HG02973 (cell line): ENCODE measurements around the gene TMEM150A.
"Not testable (repeated sequence)": the region's sequence is repeated elsewhere in the genome, so short reads cannot be mapped to it uniquely, and the experiment has no call there.

Experiments
- ATAC-seq: cut with Tn5 transposase; IDR thresholded peaks from one replicate; pipeline ENCODE4 v1.9.1; 2021; ENCODE audit warnings: moderate library complexity; ENCODE audit not compliant: unreplicated experiment

The TMEM150A gene

GRCh38 chr2:85611705-85612587 is 9.4 kb upstream of the TMEM150A start, which contains the start of gene C2orf68:
C2orf68 (minus strand) TSS chr2:85612066; CDS start chr2:85611984, 82 bp downstream.
- ATAC-seq, result peak; percentile 65

DNA sequence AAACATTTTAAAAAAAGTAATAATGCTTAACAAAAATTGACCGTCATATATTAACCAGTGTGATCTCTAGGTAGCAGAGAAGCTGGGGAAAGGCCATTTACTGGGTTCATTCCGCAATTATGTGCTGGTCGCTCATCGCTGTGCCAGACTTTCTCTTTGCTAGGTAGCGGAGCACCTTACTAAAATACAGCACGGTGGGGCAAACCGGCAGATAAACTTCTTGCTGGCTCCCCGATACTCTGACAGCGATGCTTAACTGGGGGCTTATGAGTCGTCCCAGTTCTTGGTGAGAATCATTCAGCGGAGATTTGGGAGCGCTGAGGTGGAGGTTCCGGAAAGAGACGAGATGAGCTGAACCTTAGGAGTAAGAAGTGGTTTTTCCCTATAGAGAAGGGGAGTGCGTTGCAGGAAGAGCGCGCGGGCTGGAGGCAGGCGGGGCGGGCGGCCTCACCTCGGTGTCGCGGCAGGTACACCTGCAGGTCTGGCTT is 8.8 kb upstream of the TMEM150A start:
- ATAC-seq, result no peak

GRCh38 chr2:85607268-85608215 is 5.0 kb upstream of the TMEM150A start:
- no peak for ATAC-seq

GRCh38 chr2:85606116-85606455 is 3.6 kb upstream of the TMEM150A start:
- no peak for ATAC-seq

DNA sequence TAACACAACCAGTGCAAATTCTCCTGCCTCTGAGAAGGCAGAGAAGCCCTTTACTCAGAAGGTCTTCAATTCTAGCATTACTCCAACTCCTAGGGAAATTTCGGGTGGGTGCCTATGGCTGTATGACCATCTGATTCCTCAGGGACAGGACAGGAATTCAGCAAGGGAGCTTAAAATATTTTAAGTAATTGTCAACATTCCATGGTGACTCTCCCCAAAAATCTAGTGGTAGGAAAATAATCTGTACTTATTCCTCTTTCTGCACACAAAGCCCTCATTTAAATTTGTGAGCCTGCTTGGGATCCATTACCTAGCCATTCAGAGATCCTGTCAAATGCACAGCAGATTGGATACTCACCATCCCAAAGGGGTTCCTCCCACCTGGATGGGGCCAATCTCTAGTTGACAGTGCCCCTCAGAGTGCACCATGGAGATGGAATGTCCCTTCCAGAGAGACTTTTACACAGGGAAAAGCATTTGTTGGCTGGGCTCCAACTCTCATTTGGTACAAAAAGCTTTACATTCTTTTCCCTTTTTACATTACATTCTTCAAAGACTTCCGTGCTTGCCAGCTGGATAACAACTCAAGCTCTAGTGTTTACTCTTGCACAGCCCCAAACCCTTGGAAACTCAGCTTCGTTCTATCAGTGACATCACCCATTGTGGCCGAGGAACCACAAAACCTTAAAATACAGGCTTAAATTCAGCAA is 3.1 kb upstream of the TMEM150A start:
- ATAC-seq, result no peak

DNA sequence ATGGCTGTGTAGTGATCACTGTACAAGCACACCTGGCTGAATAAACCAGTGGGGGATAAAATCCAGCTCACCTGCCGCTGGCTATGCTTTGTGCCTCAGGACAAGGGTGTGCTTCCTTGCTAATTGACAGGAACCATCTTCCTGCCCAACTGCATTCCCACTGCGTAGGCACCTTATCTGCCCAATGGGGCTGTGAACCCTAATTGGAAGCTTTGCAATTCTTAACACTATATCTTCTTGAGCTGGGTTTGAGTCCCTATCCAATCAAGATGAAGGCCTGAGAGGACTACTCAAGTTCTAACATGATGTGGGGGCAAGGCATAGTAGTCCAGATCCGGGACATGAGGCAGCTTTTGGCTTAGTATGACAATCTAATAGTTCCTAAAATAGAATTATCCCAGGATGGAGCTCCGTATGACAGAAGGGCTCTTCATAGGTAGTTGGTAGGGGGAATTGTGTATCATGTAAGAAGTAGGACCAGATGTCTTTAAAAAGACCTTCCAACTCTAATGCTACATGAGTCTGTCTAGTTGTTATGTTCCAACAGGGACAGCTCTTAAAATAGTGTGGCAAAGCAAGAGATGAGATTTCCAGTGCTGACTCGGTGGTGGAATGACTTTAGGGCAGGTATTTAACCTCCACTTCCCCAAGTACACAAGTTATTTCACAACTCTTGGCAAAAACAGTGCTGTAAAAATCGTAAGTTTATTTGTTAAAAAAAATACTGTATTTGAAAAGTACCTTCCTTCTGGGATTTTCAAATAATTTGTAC is 2.3 kb upstream of the TMEM150A start:
- ATAC-seq, result no peak

- ATAC-seq, result not testable (repeated sequence)
Measured at GRCh38 chr2:85604133-85604444, 1.6 kb upstream of the TMEM150A start.

- peak; percentile 22 for ATAC-seq
Measured at GRCh38 chr2:85601771-85602475, 575 bp downstream of the TMEM150A start.

- ATAC-seq, result no peak
Measured at GRCh38 chr2:85600951-85601770, 1.3 kb downstream of the TMEM150A start.

- ATAC-seq, result no peak
Measured at GRCh38 chr2:85600235-85600575, 2.3 kb downstream of the TMEM150A start.

- ATAC-seq, result no peak
Measured at GRCh38 chr2:85599468-85600234, 2.8 kb downstream of the TMEM150A start.

GRCh38 chr2:85598594-85599340 is 3.7 kb downstream of the TMEM150A start:
- ATAC-seq, result no peak

DNA sequence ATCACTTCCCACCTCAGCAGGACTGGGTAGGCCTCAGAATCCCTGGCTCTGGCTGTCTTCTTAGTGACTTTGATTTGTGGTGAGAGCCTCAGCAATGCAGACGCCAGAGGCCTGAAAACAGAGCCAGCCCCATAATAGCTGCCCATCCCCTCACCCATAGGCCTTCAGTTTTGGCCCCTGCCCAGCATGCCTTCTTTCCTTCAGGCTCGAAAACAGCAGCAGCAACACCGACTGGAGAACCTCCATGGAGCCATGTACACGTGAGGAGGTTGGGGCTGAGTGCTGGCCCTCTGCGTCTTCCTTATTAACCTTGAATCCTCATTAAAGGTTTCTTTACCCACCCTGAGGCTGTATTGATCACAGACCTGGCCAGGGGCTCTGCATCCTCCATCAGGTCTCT is 5.3 kb downstream of the TMEM150A start:
- ATAC-seq, result no peak

DNA sequence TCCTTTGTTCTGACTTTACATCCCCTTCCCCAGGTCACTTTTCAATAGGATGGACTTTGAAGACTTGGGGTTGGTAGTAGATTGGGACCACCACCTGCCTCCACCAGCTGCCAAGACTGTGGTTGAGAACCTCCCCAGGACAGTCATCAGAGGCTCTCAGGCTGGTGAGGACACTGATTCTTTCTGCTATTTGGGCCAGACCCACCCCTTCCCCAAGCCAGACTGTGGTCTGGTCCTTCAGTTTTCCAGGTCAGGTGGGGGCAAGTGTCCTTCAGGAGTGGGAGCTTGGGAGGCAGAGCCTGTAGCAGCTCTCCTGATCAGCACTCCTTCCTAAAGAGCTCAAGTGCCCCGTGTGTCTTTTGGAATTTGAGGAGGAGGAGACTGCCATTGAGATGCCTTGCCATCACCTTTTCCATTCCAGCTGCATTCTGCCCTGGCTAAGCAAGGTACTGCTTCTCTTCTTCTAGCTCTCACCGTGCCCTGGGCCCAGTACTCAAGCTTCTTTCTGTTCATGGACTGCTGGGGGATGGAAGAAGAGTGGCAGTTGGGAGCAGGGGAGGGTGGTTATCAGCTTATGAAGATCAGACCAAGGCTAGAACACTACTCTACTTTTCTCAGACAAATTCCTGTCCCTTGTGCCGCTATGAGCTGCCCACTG is 5.9 kb downstream of the TMEM150A start:
- ATAC-seq, result no peak

DNA sequence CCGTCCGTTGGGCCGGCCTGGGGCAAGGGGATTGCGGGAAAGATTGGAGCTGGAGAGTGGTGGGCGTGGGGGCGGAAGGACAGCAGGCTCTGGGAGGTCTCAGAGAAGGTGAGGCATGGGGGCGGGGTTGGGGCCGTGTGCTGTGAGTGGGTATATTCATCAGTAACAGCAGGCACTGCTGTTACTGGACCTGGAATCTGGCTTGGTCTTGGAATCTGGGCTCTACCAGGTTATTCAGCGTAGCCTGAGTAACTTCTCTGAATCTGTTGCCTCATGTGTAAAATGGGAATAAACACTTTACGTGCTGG is 6.5 kb downstream of the TMEM150A start:
- ATAC-seq, result peak; percentile 3

GRCh38 chr2:85595301-85596025 is 7.0 kb downstream of the TMEM150A start, which contains the start of gene RNF181:
RNF181 (plus strand) TSS chr2:85595745; CDS start chr2:85595764, 19 bp downstream.
- ATAC-seq, result peak; percentile 98
